NCI-H1092 treated with DMSO at 0.1 percent for 48 hours (cell line): ENCODE data around the gene CLN3.
"Not testable (repeated sequence)": the region's sequence is repeated elsewhere in the genome, so short reads cannot be mapped to it uniquely, and the experiment has no call there.

Source experiments
- DNase-seq: peaks from one replicate; lab custom pipeline; 2025; lab: John Stamatoyannopoulos, UW

Gene CLN3

DNA sequence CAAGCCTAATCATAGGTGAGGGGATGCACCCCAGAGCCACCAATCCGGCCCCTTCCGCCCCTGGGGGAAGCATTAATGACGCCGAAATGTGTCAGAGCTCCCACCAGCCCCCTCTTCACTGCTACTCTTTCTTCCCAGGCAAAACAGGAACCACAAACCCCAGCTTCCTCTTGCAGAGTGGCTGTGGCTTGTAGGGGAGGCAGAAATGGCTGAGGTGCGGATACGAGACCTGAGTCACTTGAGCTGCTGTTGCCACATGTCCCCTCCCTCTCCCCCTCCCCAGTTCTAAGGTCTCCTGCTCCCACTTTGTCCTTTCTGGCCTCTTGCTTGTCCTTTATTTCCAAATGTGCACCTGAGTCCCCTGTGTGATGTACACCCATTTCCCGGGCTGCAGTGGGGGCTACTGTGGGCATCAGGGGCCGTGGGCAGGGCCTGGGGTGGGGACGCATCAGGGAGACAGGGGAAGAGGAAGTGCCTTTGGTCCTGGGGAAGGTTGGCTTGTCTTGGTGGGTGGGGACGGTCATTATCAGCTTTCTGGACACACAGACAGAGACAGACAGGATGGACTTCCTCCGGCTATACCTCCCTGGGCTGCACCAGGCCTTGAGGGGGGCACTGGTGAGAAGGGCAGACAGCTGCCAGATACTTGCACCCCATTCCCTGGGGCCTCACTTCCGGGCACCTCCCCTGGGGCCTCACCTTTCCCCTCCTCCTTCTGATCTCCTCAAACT is 2.4 kb upstream of the CLN3 start, which contains the start of gene APOBR:
Gene APOBR (plus strand): TSS at position 523 of the 731 bp plus-strand sequence. CDS start 39 bp downstream, at position 562.
- no peak for DNase-seq

DNA sequence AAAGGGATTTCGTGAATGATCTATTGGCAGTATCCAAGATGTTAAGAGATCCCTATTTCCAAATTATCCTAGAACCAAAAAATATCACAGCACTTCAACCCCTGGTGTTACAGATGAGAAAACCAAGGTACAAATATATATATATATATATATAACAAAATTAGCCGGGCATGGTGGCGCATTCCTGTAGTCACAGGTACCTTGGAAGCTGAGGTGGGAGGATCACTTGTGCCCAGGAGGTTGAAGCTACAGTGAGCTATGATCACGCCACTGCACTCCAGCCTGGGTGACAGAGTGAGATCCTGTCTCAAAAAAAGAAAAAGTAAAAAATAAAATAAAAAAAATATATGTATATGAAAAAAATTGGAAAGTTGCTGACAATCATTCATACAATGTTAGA is 637 bp upstream of the CLN3 start:
- DNase-seq = no peak

DNA sequence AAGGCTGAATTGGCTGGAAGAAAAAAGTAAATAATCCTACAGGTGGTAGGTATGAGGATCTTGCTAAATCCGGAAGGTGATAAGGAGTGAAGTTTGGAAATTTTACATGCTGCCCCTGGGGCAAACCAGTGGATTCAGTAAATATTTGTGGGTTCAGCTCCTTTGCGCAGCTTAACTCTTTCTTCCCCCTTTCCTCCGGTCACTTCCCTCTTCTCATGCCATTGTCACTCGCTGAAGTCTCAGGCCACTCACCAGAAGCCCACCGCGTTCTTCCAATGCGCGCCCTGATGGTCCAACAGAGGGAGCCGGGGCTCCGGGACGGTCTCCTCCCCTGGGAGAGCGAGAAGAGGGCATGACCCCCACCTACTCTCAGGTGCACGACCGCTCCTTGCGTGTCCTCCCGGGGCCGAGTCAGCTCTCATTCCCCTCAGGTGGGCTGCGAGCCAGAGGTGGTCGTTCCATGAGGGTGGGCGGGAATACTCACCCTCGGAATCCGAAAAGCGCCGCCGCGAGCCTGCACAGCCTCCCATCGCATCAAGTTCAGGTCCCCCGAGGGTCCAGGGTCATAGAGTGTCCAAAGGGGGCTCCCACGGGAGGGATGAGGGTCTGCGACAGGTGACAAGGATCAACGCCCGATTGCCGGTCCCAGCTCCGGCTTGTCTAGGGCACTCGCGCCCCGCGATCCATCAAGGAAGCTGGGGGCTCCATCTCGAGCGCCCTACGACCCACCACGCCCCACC is 474 bp downstream of the CLN3 start:
- DNase-seq = peak; percentile 12

DNA sequence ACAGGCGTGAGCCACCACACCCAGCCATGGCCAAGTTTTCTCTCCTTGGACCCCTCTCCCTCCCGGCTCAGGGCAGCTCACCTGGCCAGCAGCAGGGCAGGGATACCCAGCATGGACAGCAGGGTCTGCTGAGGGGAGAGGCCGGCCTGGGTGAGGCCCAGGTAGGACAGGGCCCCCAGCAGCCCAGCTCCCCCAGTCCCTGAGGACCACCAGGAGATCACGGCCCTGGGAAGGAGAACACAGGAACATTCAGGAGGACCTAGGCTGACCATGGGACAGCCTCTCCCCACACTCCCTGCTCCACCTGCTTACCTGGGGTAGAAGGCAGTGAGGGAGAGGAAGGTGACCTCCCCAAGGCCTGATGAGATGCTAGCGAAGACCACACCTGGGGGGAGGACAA is 5.6 kb downstream of the CLN3 start:
- no peak for DNase-seq

DNA sequence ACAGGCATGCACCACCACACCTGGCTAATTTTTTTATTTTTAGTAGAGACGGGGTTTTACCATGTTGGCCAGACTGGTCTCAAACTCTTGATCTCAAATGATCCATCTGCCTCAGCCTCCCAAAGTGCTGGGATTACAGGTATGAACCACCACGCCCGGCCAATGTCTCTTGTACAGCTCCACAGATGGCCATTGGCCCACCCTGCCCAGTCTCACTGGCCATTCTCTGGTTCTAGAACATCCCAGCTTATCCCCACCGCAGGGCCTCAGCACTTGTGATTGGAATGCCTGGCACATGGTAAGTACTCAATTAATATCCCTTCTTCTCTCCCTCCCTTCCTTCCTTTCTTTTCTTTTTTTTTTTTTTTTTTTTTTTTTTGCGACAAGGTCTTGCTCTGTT is 8.5 kb downstream of the CLN3 start:
- not testable (repeated sequence) for DNase-seq

DNA sequence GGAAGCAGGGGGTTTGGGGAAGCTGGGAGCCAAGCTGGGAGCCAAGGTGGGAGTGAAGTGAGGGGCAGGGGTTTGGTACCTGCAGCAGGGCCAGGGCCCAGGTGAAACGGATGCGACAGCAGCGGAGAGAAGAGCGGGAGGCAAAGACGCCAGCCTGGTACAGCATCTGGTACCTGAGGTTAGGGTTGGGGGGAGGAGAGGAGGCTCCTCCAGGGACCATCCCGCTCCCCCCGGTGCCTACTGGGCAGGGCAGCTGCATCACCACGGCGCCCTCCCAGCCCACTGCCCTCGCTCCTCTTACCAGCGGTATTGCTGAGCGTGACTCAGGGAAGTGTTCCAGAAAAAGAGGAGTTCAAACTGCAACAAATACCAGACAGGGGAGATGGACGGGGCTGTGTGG is 9.8 kb downstream of the CLN3 start:
- no peak for DNase-seq

DNA sequence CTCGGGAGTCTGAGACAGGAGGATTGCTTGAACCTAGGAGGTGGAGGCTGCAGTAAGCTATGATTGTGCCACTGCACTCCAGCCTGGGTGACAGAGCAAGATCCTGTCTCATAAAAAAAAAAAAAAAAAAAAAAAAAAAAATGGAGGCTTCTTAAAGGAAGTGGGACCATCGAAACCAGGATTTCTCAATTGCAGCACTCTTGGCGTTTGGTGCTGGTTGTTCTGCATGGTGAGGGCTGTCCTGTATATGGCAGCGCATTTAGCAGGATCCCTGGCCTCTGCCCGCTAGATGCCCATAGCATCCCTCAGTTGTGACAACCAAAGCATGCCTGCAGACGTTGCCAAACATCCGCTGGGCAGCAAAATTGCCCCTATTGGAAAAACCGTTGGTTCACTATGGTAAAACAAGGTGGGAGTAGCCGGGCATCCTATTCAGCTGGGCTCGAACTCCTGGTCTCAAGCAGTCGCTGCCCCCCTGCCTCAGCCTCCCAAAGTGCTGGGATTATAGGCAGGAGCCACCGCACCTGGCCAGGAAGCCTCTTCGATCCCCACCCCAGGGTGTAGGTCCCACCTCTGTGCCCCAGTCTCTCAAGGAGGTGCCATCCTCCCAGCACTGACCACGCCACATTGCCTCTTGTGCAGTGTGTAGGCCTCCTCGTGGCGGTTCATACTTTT is 13.2 kb downstream of the CLN3 start:
- DNase-seq = no peak

DNA sequence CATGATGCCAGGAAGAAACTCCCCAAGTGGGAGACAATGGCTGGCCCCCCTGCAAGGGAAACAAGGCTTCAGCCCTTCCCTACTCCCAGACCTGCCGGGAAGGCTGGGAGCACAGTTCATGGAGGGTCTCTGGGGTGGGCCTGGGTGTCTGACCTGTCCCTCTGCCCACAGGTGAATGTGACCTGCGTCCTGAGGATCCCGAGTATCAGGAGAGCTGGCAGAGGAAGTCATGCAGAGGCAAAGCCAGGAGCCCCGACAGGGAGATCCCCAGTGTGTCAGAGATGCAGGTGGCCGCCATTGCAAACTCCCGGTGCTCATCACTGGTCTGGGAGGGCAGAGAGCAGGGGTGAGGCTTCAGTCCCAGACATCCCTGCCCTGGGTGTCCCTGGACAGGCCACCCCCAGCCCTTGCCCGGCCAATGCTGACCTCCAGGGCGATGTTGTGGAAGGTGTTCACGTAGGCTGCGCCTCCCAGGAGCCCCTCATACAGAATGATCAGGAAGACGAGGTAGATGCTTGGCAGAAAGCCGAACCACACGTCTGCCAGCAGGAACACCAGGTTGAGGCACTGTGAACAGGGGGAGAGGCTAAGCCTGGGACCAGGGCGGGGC is 14.5 kb downstream of the CLN3 start:
- DNase-seq = no peak

DNA sequence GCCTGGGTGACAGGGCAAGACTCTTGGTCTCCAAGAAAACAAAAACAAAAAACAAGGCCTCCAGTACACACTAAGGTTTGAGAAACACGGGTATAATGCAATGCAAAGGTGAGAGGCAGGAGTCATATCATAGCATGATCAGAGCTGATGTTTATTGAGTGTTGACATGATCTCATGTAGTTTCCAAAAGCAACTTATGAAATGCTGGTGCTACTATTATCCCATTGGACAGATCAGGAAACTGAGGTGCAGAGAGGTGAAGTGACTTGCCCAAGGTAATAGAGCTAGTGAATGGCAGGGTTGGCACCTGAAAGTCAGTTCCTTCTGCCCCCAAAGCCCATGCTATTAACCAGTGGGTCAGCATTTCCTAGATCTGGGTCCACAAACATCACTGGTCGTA is 16.7 kb downstream of the CLN3 start:
- no peak for DNase-seq

DNA sequence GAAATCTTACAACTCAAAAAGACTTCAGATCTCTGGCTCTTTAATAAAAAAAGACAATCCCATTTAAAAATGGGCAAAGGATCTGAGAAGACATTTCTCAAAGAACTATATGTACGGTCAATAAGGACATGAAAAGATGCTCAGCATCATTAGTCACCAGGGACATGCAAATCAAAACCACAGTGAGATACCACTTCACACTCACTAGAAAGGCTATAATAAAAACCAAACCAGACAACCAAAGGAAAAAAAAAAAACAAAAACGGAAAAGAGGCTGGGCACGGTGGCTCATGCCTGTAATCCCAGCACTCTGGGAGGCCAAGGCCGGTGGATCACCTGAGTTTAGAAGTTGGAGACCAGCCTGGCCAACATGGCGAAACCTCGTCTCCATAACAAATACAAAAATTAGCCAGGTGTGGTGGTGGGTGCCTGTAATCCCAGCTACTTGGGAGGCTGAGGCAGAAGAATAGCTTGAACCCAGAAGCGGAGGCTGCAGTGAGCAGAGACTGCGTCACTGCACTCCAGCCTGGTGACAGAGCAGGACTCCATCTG is 18.1 kb downstream of the CLN3 start:
- DNase-seq = no peak

DNA sequence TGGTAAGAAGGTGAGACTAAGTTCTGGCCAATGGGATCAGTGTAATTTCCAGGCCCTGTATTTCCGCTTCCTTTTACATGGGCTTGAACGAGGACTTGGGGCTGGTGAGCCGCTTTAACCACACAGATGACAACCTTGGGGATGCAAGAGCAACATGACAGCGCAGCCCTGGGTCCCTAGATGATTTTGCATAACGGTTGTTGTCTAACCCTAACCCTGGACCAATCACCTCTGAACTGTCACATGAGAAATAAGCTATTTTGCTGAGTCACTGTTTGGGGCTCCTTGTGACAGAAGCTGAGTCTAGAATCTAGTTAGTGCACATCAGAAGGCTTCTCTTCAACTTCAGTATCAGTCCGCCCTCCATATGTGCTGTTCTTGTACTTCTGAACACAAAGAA is 44.8 kb downstream of the CLN3 start:
- not testable (repeated sequence) for DNase-seq

DNA sequence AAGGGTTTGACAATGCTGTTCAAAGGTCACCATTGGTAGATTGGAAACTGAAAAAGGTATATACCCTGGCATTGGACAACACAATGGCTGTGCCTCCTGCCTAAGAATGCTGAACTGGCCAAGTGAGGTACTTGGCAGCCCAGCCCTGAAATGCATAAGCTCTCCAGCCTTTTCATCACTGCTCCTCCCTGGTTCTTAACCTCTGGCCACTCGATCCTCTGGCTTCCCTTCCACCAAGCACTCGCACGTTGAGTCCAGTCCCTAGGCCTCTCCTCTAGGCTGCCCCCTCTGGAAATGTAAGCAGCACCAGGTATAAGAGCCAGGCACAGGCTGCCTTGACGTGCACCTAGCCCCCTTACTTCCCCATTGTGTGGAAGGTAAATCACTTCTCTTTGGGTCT is 45.5 kb downstream of the CLN3 start:
- not testable (repeated sequence) for DNase-seq

DNA sequence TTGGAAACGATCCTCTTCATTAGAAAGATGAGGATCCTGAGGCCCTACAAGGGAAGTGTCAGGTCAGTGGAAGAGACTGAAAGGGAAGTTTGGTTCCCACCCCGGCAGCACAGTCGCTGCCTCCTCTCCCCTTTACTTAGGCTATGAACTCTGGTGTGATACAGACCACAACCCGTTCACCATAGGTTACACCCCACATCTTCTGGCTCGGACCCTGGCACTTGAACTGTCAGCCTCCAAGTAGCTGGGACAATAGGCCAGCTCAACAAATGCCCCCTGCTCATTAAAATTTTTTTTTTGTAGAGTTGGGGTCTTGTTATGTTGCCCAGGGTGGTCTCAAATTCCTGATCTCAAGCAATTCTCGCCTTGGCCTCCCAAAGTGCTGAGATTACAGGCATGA is 47.9 kb downstream of the CLN3 start:
- DNase-seq = not testable (repeated sequence)

DNA sequence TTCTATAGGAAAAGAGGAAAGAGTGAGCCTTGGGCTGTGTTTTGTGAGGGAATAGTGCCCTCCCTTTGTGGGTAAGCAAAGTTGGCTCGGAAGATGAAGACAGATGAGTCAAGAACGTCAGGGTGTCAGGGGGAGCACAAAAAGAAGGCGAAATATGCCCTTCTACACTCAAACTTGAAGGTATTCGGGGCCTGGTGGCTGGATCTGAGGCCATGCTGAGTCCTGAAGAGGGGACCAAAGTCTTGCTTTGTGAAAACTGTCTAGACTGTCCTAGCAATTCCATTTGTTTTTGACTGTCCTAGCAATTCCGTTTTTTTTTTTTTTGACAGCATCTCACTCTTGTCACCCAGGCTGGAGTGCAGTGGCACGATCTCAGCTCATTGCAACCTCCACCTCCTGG is 53.0 kb downstream of the CLN3 start:
- not testable (repeated sequence) for DNase-seq

DNA sequence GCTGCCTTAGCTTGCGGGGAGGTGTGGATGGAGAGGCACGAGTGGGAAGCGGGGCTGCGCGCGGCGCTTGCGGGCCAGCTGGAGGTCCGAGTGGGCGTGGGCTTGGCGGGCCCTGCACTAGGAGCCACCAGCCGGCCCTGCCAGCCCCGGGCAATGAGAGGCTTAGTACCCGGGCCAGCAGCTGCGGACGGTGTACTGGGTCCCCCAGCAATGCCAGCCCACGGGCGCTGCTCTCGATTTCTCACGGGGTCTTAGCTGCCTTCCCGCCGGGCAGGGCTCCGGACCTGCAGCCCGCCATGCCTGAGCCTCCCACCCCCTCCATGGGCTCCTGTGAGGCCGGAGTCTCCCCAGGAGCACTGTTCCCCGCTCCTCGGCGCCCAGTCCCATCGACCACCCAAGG is 56.5 kb downstream of the CLN3 start:
- not testable (repeated sequence) for DNase-seq
